ENCODE results near the gene IGF2BP3.
"Not testable (repeated sequence)": the region's sequence is repeated elsewhere in the genome, so short reads cannot be mapped to it uniquely, and the experiment has no call there.

Gene IGF2BP3

DNA sequence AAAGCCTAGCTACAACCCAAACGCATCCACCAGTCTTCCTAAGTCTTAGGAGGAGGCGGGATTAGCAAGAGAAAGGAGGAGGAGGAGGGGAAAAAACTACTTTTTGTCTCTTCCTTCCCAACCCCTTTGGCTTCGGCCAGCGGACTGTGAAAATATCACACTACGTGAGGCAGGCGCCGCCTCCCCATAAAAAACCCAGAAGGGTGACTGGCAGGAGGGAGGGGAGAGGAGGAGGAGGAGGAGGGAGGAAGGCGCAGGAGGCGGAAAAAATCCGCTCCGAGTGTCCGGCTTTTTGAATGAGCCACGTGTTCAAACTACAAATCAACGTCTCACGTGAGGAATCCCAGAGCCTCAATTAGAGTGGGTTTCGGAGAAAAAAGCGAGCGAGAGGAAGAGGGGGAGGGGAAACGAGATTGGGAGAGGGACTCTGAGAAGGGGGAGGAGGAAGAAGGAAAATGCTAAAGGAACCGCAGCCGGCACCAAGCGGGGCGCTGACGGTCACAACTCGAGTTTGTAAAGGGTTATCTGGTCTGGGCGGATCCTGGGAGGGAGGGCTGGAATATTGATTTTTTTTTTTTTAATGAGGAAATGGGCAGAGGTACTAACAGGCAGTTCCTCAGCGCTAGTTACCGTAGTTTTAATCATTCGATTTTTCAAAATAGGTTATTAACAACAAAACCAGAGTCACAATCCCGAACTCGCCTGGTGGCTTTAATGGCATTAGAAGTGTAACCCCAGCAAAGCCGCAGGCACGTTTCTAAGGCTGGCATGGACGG lies at the start of gene IGF2BP3:
IGF2BP3 (minus strand) TSS at position 162 of the 776 bp plus-strand sequence. CDS start 381 bp downstream, outside the sequence.
- DNase-seq: peak; percentile 96 to 98

DNA sequence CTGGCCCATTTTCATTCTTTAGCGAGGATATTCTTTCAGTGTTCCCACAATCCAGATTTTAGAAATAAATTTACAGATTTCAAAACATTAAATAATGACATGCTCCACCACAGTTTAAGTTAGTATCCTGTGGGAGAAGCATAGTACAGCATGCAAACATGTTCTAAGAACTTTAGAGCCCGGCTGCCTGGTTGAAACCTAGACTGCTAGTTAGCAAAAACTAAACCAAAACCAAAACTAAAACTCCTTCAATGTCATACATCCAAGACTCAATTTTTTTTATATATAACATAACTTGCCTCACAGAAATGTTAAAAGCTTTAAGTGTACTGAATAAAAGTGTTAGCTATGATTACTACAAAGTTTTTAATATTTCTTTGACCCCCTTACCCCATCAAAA lies 44.5 kb upstream of the IGF2BP3 start:
- no peak for DNase-seq

GRCh38 chr7:23513746-23514145 lies 43.5 kb upstream of the IGF2BP3 start:
- DNase-seq: not testable (repeated sequence)

DNA sequence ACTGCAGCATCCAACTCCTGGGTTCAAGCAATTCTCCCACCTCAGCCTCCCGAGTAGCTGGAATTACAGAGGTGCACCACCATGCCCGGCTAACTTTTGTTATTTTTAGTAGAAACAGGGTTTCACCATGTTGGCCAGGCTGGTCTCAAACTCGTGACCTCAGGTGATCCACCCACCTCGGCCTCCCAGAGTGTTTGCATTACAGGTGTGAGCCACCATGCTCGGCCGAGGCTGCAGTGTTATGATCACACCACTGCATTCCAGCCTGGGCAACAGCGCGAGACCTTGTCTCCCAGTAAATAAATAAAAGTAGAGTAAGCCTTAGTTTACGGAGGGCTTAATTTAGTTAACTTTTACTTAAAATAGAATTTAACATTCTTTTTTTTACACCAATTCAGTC lies 23.7 kb upstream of the IGF2BP3 start:
- no peak for DNase-seq

- DNase-seq: no peak
Measured at GRCh38 chr7:23491502-23491901, 21.2 kb upstream of the IGF2BP3 start.

DNA sequence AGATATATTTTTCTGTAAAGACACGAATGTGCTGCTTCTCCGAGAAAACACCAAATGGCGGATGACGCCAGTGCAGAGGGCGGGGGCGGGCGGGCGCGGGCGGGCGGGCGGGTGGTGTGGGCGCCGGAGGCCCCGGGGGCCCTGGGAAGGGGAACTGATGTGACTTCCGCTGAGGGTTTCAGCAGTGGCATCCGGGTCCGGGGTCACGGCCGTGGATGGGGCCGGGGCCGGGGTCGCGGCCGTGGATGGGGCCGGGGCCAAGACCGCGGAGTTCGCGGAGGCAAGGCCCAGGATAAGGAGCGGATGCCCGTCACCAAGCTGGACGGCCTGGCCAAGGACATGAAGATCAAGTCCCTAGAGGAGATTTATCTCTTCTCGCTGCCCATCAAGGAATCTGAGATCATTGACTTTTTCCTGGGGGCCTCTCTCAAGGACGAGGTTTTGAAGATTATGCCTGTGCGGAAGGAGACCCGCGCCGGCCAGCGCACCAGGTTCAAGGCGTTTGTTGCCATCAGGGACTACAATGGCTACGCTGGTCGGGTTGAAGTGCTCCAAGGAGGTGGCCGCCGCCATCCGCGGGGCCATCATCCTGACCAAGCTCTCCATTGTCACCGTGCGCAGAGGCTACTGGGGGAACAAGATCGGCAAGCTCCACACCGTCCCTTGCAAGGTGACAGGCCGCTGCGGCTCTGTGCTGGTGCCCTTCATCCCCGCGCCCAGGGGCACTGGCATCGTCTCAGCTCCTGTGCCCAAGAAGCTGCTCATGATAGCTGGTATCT lies 20.3 kb upstream of the IGF2BP3 start:
- DNase-seq: no peak

- not testable (repeated sequence) for DNase-seq
Measured at GRCh38 chr7:23488714-23489113, 18.4 kb upstream of the IGF2BP3 start.

DNA sequence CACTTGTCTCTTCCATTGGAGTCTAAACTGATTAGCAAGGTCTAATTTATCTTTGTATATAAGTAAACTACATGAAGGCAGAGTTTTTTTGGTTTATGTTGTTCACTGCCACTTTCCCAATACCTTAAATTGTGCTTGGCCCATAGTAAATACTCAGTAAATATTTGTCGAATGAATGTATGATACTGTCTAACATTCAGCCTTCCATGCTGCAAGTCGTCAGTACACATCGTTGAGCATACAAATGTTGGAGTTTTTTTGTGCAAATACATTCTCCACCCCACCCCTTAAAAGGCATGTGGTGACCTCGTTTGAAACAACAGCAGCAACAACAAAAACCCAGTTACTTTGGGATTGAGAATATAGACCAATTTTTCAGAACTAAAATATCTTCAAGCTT lies 17.4 kb upstream of the IGF2BP3 start:
- DNase-seq: no peak

GRCh38 chr7:23486002-23486773 lies 15.9 kb upstream of the IGF2BP3 start:
- no peak for DNase-seq

GRCh38 chr7:23482686-23483085 lies 12.4 kb upstream of the IGF2BP3 start:
- no peak for DNase-seq

GRCh38 chr7:23477962-23478866 lies 7.9 kb upstream of the IGF2BP3 start:
- no peak for DNase-seq

DNA sequence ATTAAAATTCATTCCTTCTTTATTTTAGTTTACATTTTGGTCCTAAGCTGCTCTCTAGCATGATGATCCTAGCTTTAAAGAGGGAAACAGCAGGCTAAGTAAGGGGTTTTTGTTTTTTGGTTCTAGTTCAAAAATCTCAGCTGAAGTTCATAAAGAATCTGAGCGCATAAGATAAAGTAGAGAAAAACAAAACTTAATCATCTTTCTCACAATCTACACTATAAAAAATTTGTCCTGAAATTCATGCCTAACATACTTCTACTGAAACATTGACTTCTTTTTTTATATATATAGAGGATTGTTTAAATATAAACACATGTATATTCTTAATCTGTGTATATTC lies 6.8 kb upstream of the IGF2BP3 start:
- no peak for DNase-seq

- DNase-seq: no peak
Measured at GRCh38 chr7:23476286-23477156, 6.2 kb upstream of the IGF2BP3 start.

DNA sequence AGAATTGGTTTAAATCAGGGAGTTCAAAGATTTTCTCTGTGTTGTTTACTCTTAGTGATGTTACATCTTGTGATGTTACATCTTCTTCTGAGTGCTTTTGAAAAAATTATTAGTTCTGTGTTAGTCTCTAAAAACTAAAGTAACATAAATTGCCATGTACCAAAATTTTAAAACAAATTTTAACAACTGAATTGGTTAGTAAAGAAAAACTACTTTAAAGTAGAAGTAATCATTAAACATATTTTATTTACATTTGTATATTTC lies 5.2 kb upstream of the IGF2BP3 start:
- no peak for DNase-seq

- DNase-seq: peak in 1 of 2 experiments; percentile 56
Measured at GRCh38 chr7:23474829-23475575, 4.7 kb upstream of the IGF2BP3 start.

DNA sequence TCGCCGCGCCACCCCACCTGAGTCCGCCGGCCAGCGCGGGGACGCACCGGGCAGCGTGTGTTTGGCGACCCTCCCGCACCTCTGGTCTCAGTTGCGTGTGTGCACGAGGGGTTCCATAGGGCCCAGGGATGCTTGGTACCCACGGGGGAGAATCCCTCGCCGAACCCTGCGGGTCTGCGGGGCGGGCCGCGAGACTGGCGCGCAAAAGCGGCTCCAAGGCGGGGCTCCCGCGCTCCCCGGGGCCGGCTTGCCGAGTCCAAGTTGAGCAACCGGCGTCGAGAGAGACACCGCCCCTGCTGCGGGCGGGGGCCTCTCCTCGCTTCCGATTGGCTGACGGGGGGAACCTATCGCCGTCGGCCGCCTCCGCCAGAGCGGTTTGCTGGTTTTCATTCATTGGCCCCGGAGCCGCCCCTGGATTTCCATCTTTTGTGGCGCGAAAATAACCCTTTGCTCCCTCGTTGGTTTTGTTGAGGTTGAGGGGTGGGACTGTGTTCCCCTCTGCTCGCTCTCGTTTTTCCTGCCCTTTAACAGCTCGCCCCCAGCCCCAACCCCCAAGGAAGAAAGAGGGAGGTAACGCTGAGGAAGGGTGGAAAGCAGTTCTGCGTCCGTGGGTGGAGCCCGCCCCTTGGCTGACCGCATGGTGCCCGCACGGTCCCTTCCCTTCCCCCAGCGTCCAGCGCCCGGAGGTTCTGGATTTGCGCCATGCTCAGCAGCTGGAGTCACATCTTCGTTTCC lies 4.0 kb upstream of the IGF2BP3 start:
- peak; percentile 97 to 99 for DNase-seq

- peak; percentile 58 to 75 for DNase-seq
Measured at GRCh38 chr7:23473844-23474093, 3.5 kb upstream of the IGF2BP3 start.

DNA sequence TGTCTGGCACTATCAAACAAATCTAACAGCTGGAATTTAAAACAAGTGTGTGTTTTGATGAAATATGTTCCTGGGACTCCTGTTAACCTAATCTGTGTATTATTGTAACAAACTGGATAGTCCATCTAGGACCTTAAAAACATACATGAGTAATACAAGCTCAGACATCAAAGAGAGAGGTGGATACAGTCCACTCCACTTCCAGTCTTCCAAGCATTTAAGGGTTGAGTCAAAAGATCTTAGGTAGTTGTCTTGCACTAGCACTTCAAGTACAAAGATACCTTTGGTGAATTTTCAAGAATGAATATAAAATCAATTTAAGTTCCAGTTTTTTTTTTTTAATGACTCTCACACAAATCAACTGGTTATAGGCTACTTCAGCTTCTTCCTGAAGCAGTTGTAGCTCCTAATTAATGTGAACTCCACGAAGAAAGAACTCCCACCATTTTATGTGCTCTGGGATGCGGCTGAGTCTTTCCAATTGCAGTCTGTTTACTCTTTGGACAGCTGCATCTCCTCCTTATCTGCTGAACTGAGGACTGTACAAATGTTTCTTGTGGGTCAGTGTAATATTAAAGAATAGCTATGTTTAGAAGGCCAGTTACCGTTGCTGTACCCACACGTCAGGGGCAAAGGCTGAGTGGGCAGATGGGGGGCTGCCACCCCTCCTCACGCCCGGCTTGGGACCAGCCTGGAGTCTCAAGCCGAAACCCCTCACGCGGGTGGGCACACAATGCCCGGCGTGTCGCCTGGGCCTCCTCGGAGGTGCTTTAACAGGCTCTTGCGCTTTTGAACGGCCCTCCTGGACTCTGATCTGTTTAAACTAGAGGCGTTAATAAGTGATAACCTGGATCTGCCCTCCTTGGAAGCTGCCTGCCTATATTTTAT lies 2.9 kb upstream of the IGF2BP3 start:
- peak in 1 of 2 experiments; percentile 35 for DNase-seq

DNA sequence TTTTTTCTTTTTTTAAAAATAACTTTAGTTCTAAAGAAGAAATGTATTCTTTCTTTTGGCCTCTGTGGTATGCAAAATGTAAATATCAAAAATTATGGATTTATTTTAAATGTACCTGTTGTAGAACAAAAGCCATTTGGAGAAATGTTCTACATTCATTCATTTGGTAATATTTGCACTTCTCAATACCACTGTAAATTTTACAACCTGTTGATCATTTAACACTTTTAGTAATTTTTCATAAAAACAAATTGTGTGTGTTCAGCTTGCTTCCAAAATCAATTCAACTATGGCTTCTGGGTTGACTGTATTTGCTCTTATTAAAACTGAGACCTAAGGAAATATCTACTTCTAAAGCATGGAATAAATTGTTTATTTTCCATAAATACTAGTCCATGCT lies 2.3 kb upstream of the IGF2BP3 start:
- DNase-seq: no peak

Measured in NCI-H446 (cell line).